Measurements from ENCODE around the gene POLG.

- TF ChIP-seq CTCF (IDR thresholded peaks at IDR 0.05; ENCODE audit: poor library complexity, severe bottlenecking) (no peak), RAD21 (conservative IDR thresholded peaks at IDR 0.05) (no peak), MXI1 (conservative IDR thresholded peaks at IDR 0.05; ENCODE audit: poor library complexity, severe bottlenecking) (no peak), TAF1 (IDR thresholded peaks at IDR 0.05; ENCODE audit: low read depth) (no peak), EZH2 (IDR thresholded peaks at IDR 0.05; ENCODE audit: borderline replicate concordance, insufficient read depth, low read length, poor library complexity, severe bottlenecking) (no peak), POLR2AphosphoS5 (IDR thresholded peaks at IDR 0.05) (no peak), EP300 (conservative IDR thresholded peaks at IDR 0.05; ENCODE audit: poor library complexity, severe bottlenecking) (no peak), REST (IDR thresholded peaks at IDR 0.05; ENCODE audit: borderline replicate concordance) (no peak), SMC3 (conservative IDR thresholded peaks at IDR 0.05; ENCODE audit: poor library complexity) (no peak)
Measured at GRCh38 chr15:89368566-89369223, 34.1 kb upstream of the POLG start.

All from neural cell (in vitro differentiated cells).